GM19463 (cell line): ENCODE data around the gene POU5F1.
"Not testable (repeated sequence)": the region's sequence is repeated elsewhere in the genome, so short reads cannot be mapped to it uniquely, and the experiment has no call there.

Source experiments
- ATAC-seq: cut with Tn5 transposase; IDR thresholded peaks from one replicate; pipeline ENCODE4 v1.9.1; 2021; ENCODE audit warnings: mild to moderate bottlenecking, moderate library complexity; ENCODE audit not compliant: unreplicated experiment

Gene POU5F1

GRCh38 chr6:31192431-31193105 lies 22.1 kb upstream of the POU5F1 start:
- ATAC-seq = not testable (repeated sequence)

- no peak for ATAC-seq
Observed at GRCh38 chr6:31190488-31190887, 20.0 kb upstream of the POU5F1 start.

GRCh38 chr6:31189223-31189622 lies 18.7 kb upstream of the POU5F1 start:
- not testable (repeated sequence) for ATAC-seq

GRCh38 chr6:31187780-31188194 lies 17.3 kb upstream of the POU5F1 start:
- no peak for ATAC-seq

GRCh38 chr6:31186052-31186734 lies 15.7 kb upstream of the POU5F1 start:
- ATAC-seq = no peak

GRCh38 chr6:31185695-31186051 lies 15.2 kb upstream of the POU5F1 start:
- not testable (repeated sequence) for ATAC-seq

- ATAC-seq = not testable (repeated sequence)
Observed at GRCh38 chr6:31183859-31184258, 13.4 kb upstream of the POU5F1 start.

- not testable (repeated sequence) for ATAC-seq
Observed at GRCh38 chr6:31183287-31183686, 12.8 kb upstream of the POU5F1 start.

- ATAC-seq = no peak
Observed at GRCh38 chr6:31180500-31180899, 10.0 kb upstream of the POU5F1 start.

GRCh38 chr6:31179896-31180295 lies 9.4 kb upstream of the POU5F1 start:
- no peak for ATAC-seq

GRCh38 chr6:31179042-31179386 lies 8.5 kb upstream of the POU5F1 start:
- ATAC-seq = no peak

- no peak for ATAC-seq
Observed at GRCh38 chr6:31178143-31179041, 7.9 kb upstream of the POU5F1 start.

GRCh38 chr6:31175971-31176370 lies 5.5 kb upstream of the POU5F1 start:
- no peak for ATAC-seq

GRCh38 chr6:31174378-31174777 lies 3.9 kb upstream of the POU5F1 start:
- ATAC-seq = no peak

GRCh38 chr6:31173406-31173805 lies 2.9 kb upstream of the POU5F1 start:
- no peak for ATAC-seq

GRCh38 chr6:31172973-31173384 lies 2.5 kb upstream of the POU5F1 start:
- no peak for ATAC-seq

GRCh38 chr6:31171931-31172905 lies 1.7 kb upstream of the POU5F1 start:
- ATAC-seq = no peak

GRCh38 chr6:31170987-31171671 lies 647 bp upstream of the POU5F1 start:
- ATAC-seq = no peak

- not testable (repeated sequence) for ATAC-seq
Observed at GRCh38 chr6:31169858-31170599, 453 bp downstream of the POU5F1 start.
